HG03442 (cell line): ENCODE measurements around the gene RHBDL2.
"Not testable (repeated sequence)": the region's sequence is repeated elsewhere in the genome, so short reads cannot be mapped to it uniquely, and the experiment has no call there.

ENCODE experiments used
- ATAC-seq: cut with Tn5 transposase; IDR thresholded peaks from one replicate; pipeline ENCODE4 v1.9.1; 2021; ENCODE audit warnings: mild to moderate bottlenecking, moderate library complexity; ENCODE audit not compliant: unreplicated experiment

Gene RHBDL2

DNA sequence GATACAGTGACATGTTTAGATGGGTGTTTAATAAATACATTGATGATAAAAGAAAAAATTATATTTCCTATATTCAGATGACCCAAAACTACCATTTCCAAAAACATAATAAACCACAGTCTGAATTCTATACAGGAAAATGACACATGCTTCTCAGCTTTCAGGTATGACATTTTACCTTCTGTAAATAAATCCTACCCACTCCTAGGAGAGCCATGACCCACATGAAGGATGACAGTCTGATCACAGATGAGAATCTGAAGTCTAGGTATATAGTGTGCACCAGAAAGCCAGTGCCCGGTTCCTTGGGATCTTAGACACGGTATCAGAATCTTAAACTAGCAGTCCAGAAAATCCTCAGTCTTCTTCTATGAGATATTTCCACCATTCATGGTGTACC is 56.5 kb downstream of the RHBDL2 start:
- no peak for ATAC-seq

DNA sequence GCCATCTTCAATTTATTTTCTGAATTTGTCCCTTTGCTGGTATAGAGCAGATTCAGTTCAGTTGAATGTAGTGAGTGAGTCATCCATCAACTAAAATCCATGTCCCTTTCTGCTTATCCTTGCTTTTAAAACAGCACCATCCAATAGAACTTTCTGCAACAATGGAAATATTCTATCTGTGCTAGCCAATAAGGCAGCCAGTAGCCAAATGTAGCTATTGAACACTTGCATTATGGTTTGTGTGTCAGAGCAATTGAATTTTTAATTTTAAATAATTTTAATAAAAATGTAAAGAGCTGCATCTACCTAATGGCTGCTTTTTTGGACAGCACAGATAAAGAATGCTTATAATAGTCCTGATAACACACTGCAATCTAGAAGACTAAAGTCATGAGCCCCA is 60.1 kb downstream of the RHBDL2 start, which contains the start of gene GJA9:
Gene GJA9 (minus strand): TSS at position 101 of the 400 bp plus-strand sequence. CDS start 5,489 bp downstream, outside the sequence.
- ATAC-seq = no peak

DNA sequence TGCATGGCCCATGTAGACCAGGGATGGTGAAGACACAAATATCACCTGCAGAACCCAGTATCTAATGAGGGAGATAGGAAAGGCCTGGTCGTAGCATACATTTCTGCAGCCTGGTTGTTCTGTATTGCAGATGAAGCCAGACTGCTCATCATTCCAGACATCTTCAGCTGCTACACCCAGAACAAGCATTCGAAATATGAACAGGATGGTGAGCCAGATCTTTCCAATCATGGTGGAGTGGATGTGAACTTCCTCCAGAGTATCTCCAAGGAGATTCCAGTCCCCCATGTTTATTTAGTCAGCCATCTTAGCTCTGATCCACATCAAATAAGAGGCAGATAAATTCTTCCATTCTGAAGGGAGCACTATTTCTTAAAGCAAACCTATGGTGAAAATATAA is 65.8 kb downstream of the RHBDL2 start:
- ATAC-seq = no peak

DNA sequence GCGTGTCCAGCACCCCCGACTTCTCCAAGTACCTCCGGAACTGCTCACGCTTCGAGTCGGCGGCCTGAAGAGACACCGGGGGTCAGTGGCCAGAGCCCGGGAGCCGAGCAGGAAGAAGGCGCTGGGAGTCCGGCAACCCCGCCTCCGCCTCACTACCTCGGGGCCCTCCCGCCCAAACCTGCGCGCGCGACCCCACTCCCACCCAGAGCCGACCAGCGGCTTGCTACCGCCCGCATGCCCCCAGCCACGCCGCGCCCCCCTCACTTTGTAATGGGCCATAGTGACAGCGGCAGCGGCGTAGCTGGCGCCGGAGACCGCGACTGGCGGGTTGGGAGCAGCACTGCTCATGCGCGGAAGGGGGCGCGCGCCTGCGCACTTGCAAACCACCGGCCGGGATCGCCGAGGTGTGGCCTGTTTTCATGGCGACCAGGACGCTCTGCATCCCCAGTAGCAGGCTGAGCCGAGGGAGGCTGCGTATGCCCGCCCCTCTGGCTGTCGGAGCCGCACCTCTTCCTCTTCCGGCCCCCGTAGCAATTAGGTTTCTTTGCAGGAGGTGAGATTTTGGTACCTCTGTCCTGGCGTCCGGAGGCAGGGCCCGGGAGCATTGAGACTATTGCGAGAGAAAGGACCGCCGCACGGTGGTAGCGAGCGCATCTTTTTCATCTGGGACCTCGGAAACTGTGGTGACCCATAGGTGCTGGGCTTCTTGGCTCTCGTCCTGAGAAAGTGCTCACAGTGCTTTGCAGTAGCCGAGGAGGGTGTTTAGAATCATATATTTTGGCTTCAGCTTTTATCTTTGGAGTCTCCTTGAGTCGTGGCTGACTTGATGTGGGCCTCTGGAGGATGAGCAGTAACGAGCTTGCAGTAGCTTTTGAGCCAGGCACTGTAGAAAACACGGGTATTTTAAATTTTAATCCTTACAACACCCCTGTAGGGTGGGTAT is 68.3 kb downstream of the RHBDL2 start, which contains the start of gene MYCBP:
Gene MYCBP (minus strand): TSS at position 322 of the 943 bp plus-strand sequence. CDS start 43 bp downstream, at position 279.
- peak; percentile 95 for ATAC-seq

DNA sequence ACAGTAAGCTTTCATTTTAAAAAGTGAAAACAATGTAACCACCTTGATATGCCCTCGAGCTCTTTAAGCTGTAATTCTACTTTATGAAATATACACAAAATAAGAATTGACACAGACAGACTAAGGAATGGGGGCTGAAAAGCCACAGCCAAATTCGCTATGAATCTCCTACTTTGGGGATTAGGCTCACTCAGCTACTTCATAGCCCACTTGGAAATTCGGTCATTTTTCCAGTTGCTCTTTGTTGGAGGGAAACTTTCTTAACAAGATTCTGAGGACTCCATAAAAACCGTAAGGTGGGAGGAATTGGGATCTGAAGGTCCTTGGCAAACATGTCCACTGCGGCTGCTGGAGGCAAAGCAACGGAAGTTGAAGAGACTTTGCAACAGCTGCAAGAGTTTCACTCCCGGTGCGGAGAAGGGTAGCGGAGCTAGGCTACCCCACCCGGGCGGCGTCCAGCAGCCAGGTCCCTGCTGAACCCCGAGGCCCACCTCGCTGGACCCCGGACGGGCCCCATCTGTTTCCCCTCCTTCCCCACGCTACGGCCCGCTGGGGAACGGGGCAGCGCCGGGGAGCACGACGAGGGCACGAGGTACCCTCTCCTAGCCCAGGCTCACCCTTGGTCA is 69.1 kb downstream of the RHBDL2 start:
- ATAC-seq = peak; percentile 24

DNA sequence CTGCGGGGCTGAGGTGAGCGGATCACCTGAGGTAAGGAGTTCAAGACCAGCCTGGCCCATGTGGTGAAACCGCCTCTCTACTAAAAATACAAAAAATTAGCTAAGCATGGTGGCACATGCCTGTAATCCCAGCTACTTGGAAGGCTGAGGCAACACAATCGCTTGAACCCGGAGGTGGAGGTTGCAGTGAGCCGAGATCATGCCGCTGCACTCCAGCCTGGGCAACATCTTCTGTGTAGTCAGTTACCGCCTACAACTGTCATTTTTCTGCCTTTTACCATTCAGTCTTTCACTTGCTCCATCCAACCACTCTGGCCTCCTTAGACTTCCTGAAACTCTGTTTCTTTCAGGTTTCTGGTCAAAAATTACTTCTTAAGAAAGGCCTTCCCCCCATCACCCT is 70.6 kb downstream of the RHBDL2 start:
- ATAC-seq = no peak

DNA sequence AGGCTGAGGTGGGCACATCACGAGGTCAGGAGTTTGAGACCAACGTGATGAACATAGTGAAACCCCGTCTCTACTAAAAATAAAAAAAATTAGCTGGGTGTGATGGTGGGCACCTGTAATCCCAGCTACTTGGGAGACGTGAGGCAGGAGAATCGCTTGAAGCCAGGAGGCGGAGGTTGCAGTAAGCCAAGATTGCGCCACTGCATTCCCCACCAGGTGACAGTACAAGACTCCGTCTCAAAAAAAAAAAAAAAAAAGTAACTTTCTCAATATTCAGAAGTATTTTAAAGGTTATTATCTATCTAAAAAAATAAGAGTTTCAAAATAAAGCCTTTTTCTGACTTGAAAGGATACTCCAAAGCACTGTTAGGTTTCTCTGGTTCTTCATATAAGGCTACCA is 74.4 kb downstream of the RHBDL2 start:
- ATAC-seq = no peak

DNA sequence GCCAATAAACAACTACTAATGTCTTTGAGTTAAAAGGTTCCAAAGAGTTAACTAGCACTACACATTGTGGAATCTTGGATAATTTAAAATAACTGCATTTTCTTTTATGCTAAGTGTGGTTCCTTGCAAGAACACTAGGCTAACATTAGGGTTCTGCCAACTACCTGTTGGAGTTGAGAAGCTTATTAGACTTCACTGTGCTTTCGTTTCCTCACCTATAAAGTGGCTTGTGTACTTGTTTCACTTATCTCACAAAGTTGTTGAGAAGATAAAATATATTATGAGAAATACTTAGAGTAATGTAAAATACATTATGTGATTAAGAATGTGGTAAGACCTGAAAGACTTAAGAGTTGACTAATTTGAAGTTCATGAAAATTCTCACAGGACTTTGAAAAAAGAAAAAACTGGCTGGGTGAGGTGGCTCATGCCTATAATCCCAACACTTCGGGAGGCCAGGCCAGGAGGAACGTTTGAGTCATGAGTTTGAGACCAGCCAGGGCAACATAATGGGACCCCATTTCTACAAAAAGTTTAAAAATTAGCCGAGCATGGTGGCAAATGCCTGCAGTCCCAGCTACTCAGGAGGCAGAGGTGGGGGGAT is 76.4 kb downstream of the RHBDL2 start:
- ATAC-seq = no peak

DNA sequence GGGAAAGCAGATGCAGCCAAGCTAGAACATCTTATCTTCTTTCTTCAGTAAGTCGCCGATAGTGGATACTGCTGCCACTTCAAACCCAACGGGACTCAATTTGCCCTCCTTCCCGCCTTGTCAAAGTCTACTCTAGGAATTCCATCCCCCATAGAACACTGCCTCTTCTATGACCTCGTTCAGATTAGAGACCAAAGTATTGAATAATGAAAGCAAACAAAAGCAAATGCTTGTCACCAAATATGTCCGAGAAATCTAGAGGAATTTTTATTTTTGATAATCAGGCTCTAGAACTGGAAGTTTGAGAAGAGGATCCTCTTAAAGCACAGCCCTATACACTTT is 81.2 kb downstream of the RHBDL2 start:
- no peak for ATAC-seq

DNA sequence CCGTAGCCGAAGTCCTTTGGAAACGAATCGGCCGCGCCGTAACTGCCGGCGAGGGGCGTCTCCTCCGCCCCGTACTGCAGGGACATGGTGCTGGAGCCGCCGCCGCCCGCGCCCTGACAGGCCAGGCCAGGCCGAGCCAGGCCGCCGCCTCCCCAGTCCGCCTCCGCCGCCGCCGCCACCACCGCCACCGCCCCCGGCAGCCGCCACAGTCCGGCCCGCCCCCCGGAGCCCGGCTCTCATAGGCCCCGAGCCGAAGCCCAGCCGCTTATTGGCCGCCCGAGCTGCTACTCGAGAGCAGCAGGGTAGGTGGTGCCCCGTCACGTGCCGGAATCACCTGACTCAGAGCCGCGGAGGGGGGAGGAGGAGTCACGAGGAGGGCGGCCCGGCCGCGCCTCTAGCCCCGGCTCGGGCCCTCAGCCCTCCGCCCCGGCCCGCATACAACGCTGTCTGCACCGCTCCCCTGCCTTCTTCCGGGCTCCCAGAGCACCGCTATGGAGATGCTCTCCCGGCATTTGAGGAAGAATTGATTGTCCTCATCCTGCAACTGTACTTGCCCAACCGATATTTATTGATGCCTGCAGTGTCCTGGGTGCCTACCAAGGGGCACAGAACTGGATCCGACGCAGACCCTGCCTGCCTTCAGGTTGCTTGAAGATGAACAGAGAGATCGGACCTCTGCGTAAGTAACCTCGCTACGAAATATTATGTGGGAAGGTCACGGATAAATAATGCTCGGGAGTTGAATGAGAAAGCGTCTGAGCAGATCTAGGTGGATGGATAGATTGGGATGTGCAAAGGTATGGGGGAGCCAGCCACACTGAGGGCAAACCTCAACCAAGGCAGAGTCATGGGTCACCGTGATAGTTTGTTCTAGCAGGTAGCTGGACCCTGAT is 81.8 kb downstream of the RHBDL2 start, which contains the start of gene RRAGC:
Gene RRAGC (minus strand): TSS at position 212 of the 893 bp plus-strand sequence. CDS start 126 bp downstream, at position 86.
- peak; percentile 91 for ATAC-seq

DNA sequence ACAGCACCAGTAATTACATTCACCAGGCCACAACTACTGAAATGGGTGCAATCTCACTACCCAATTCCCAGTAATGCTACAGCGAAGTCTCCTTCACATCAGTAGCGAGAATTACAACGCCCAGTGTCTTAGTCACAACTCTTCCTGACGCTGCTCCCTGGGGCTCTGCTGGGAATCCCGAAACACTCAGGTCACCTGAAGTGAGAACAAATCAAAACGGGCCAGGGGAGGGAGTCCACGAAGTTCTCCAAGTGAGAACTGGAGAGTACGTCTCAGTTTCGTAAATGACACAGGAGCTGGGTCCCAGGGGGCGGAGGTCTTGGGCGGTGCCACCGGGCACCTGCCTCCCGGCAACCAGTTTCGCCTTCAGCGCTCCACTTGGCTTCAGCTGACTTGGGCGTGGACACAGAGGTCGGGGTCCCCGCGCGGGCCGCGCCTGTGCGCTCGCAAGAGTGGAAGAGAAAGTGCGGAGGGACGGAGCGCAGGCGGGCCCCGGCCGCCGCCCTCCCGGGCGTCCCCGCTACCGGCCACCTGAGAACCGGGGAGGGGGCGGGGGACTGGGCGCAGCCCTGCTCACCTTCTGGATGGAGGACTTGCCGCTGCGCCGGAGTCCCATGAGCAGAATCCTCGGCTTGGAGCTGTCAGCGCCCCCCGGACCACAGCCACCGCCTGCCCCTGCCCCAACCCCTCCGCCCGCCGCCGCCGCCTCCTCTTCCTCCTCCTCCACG is 82.6 kb downstream of the RHBDL2 start:
- ATAC-seq = peak; percentile 28

DNA sequence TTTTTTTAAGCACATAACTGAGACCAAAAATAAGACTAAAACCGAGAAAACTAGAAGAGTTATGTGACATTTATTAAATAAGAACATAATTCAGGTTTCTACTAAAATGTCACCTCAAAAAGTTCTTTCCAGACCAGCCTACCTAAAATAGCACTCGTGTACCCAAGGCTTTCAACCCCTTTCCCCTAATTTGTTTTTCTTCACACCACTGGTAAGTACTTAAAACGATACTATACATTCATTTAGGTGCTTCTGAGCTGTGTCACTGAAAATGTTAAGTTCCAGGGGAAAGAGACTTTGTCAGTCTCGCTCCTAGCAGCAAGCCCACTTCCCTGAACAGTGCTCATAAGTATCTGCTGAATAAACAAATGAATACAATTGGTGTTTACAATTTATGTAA is 88.8 kb downstream of the RHBDL2 start:
- ATAC-seq = no peak

DNA sequence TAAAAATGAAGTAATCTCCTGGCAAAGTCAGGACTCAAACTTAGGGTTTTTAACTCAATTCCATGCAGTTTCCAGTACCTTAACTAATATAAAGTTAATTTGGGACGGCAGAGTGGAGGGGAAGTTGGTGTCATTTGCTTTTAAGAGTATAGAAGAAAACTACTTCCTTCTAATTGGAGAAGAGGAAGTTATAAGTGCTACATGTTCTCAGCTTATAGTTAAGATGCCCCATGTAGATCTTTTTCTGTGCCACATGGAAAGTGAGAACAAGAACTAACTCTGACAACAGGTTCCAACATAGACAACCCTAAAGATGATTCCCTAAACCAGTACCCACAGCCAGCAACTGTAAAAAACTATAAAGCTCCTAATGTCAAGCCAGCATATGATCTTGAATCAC is 93.6 kb downstream of the RHBDL2 start:
- no peak for ATAC-seq

DNA sequence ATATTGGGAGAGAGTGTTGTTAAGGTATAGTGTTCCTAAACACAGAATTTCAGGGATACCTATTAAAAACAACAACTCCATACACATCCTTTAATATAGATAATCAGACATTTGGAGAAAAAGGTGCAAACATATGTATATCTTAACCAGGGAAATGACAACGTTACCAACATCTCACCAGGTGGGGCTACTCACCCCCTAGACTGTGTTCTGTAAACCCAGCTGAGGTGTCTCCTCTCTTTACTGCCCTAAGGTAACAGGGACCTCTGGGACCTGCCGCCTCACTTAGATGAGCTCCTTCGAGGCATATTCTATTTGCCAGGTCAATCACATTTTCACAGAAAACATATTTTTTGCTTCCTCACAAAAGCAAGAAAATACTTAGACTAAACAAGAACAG is 95.4 kb downstream of the RHBDL2 start:
- no peak for ATAC-seq

DNA sequence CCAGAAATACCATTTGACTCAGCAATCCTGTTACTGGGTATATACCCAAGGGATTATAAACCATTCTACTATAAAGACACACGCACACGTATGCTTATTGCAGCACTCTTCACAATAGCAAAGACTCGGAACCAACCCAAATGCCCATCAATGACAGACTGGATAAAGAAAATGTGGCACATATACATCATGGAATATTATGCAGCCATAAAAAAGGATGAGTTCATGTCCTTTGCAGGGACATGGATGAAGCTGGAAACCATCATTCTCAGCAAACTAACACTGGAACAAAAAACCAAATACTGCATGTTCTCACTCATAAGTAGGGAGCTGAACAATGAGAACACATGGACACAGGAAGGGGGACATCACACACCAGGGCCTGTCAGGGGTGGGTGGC is 96.5 kb downstream of the RHBDL2 start:
- not testable (repeated sequence) for ATAC-seq

DNA sequence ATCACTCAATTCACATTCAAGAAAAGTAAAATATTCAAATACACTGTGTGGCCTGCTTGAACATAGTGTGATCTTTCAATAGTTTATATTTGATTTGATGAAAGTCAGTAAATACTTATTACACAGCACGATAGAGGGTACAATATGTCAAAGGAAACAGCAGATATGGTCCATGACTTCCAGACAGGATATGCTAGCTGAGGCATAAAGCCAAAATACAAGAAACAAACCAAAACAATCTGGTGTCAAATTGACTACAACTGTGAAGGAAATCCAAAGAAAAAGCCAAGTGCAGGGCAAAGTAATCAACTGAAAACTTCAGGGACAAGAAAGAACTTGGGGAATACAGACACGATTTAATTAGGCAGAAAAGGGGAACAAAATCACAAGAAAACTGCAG is 101.3 kb downstream of the RHBDL2 start:
- no peak for ATAC-seq

DNA sequence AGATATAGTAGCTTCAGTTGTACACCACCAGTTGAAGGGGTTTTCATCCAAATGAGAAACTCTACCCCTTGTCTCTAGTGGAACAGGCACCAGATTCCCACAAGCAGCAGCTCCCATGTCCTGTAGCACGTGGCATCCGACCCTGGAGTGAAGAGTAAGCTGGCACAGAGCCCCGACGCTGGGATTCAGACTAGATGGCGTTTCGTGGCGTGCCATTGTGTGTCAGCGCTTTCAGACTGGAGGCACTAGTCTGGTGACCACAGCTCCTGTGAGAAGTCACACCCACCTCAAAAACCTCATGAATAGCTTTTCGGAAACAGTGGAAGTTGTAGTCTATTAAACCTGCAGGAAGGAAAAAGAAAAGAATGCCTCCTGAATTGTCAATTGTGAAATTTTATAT is 102.3 kb downstream of the RHBDL2 start:
- no peak for ATAC-seq

DNA sequence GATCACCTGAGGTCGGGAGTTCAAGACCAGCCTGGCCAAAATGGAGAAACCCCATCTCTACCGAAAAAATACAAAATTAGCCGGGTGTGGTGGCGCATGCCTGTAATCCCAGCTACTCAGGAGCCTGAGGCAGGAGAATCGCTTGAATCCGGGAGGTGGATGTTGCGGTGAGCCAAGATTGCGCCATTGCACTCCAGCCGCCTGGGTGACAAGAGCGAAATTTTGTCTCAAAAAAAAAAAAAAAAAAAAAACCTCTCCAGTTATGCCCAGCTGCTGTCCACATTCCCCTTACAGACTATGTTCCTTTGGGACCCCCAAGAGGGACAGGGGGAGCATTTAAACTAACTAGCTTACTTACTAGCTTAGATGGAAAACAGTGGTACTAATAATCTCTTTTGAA is 105.3 kb downstream of the RHBDL2 start:
- ATAC-seq = not testable (repeated sequence)
